GM04503 (cell line): ENCODE data around the gene SYNRG.

ENCODE experiments used
- DNase-seq: peaks from one replicate; pipeline ENCODE4 v3.0.0-alpha.2; 2012; ENCODE audit warnings: low read depth

The SYNRG gene

GRCh38 chr17:37605813-37606505 lies 3.3 kb downstream of the SYNRG start:
- DNase-seq: peak; percentile 50

GRCh38 chr17:37605081-37605480 lies 4.1 kb downstream of the SYNRG start:
- DNase-seq: no peak

- no peak for DNase-seq
Observed at GRCh38 chr17:37604556-37604955, 4.7 kb downstream of the SYNRG start.

GRCh38 chr17:37598145-37598544 lies 11.1 kb downstream of the SYNRG start:
- DNase-seq: no peak

- no peak for DNase-seq
Observed at GRCh38 chr17:37592291-37592690, 16.9 kb downstream of the SYNRG start.

GRCh38 chr17:37585066-37585465 lies 24.2 kb downstream of the SYNRG start:
- DNase-seq: no peak

- no peak for DNase-seq
Observed at GRCh38 chr17:37576281-37576680, 32.9 kb downstream of the SYNRG start.

- no peak for DNase-seq
Observed at GRCh38 chr17:37574427-37574826, 34.8 kb downstream of the SYNRG start.

- DNase-seq: no peak
Observed at GRCh38 chr17:37571674-37572073, 37.5 kb downstream of the SYNRG start.

- no peak for DNase-seq
Observed at GRCh38 chr17:37570527-37571093, 38.6 kb downstream of the SYNRG start.

- DNase-seq: no peak
Observed at GRCh38 chr17:37568350-37569053, 40.7 kb downstream of the SYNRG start.

- no peak for DNase-seq
Observed at GRCh38 chr17:37567538-37567937, 41.7 kb downstream of the SYNRG start.

- DNase-seq: no peak
Observed at GRCh38 chr17:37567137-37567536, 42.1 kb downstream of the SYNRG start.

- DNase-seq: no peak
Observed at GRCh38 chr17:37564252-37564651, 45.0 kb downstream of the SYNRG start.

- DNase-seq: no peak
Observed at GRCh38 chr17:37562016-37562745, 47.0 kb downstream of the SYNRG start.

GRCh38 chr17:37558299-37558698 lies 50.9 kb downstream of the SYNRG start:
- no peak for DNase-seq

- DNase-seq: no peak
Observed at GRCh38 chr17:37557482-37557881, 51.7 kb downstream of the SYNRG start.

GRCh38 chr17:37555386-37555785 lies 53.8 kb downstream of the SYNRG start:
- DNase-seq: no peak

GRCh38 chr17:37553401-37553966 lies 55.7 kb downstream of the SYNRG start:
- DNase-seq: no peak

- no peak for DNase-seq
Observed at GRCh38 chr17:37551788-37552187, 57.4 kb downstream of the SYNRG start.

- DNase-seq: no peak
Observed at GRCh38 chr17:37547986-37548385, 61.2 kb downstream of the SYNRG start.

GRCh38 chr17:37546302-37546701 lies 62.9 kb downstream of the SYNRG start:
- DNase-seq: no peak
